ENCODE measurements around the gene AHI1.

The AHI1 gene

DNA sequence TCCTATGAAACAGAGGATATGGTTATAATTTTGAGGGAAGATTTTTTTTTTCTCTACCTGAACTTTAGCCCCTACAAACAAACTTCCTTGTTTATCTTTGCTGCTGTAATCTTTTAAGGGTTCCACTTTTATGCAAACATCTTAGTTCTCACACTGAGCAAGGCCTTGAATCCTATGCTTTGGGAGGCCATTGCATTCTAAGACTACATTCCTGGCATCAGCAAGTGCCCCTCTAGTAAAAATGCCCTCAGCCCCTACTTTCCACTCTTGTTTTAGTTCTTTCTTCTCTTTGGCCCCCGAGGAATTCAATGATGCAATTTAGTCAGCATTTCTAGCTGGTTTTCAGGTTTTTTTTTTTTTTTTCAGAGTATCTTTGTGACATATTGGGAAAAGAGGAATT, 8.1 kb upstream of the AHI1 start:
- Histone ChIP-seq H3K4me3 (ENCODE audit: low read depth, low read length) (no peak overlapping the region), H3K4me1 (ENCODE audit: control insufficient read depth, insufficient read depth, low read length, unreplicated experiment) (peaks cover 4% of the 10 kb centered on the region), H2AFZ (ENCODE audit: low read length, unreplicated experiment) (no peak overlapping the region), H3K36me3 (ENCODE audit: insufficient read depth, low read length) (no peaks in the 10 kb centered on the region), H3K27ac (ENCODE audit: low read depth, low read length) (no peak overlapping the region), H3K27me3 (ENCODE audit: insufficient read depth, low read length) (no peaks in the 10 kb centered on the region), H3K79me2 (ENCODE audit: control insufficient read depth, insufficient read depth, low read length, unreplicated experiment) (no peaks in the 10 kb centered on the region)

DNA sequence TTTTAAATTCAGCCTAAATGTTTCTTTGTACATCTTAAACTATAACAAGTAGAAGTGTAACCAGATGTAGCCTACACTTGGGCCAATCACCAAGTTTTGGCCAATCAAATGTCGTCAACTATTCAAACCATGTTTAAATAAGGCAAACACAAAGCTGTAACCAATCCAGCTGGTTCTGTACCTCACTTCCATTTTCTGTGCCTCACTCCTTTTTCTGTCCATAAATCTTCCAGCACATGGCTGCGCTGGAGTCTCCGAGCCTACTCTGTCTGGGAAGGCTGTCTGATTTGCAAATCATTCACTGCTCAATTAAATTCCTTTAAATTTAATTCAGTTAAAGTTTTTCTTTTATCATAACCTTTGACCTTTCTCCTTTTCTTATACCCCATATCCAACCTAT, 7.7 kb upstream of the AHI1 start:
- H3K27ac ChIP-seq (ENCODE audit: low read depth, low read length) = no peak overlapping the region
- no peaks in the 10 kb centered on the region for H3K27me3 ChIP-seq (ENCODE audit: insufficient read depth, low read length)
- H3K36me3 ChIP-seq (ENCODE audit: insufficient read depth, low read length) = no peaks in the 10 kb centered on the region
- H3K4me3 ChIP-seq (ENCODE audit: low read depth, low read length) = no peak overlapping the region
- no peak overlapping the region for H2AFZ ChIP-seq (ENCODE audit: low read length, unreplicated experiment)
- H3K4me1 ChIP-seq (ENCODE audit: control insufficient read depth, insufficient read depth, low read length, unreplicated experiment) = peaks cover 4% of the 10 kb centered on the region
- H3K79me2 ChIP-seq (ENCODE audit: control insufficient read depth, insufficient read depth, low read length, unreplicated experiment) = no peaks in the 10 kb centered on the region

DNA sequence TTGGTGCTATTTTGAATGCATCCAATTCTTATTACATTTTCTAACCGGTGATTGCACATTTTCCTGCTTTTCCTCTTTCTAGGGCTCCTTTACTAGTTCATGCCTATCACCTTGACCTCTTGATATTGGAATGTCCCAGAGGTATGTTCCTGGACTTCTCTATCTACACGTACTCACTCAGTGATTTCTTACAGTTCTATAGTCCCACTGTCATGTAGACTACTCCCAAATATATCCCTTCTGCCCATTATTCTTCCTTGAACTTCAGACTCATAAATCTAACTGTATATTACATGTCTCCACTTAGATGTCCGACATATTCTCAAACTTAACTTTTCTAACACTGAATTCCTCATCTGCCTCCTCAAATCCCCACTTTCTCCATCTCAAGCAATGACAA, 7.2 kb upstream of the AHI1 start:
- Histone ChIP-seq H3K4me3 (ENCODE audit: low read depth, low read length) (no peak overlapping the region), H3K27me3 (ENCODE audit: insufficient read depth, low read length) (no peaks in the 10 kb centered on the region), H2AFZ (ENCODE audit: low read length, unreplicated experiment) (no peak overlapping the region), H3K27ac (ENCODE audit: low read depth, low read length) (no peak overlapping the region), H3K4me1 (ENCODE audit: control insufficient read depth, insufficient read depth, low read length, unreplicated experiment) (peaks cover 4% of the 10 kb centered on the region), H3K36me3 (ENCODE audit: insufficient read depth, low read length) (no peaks in the 10 kb centered on the region), H3K79me2 (ENCODE audit: control insufficient read depth, insufficient read depth, low read length, unreplicated experiment) (no peaks in the 10 kb centered on the region)

DNA sequence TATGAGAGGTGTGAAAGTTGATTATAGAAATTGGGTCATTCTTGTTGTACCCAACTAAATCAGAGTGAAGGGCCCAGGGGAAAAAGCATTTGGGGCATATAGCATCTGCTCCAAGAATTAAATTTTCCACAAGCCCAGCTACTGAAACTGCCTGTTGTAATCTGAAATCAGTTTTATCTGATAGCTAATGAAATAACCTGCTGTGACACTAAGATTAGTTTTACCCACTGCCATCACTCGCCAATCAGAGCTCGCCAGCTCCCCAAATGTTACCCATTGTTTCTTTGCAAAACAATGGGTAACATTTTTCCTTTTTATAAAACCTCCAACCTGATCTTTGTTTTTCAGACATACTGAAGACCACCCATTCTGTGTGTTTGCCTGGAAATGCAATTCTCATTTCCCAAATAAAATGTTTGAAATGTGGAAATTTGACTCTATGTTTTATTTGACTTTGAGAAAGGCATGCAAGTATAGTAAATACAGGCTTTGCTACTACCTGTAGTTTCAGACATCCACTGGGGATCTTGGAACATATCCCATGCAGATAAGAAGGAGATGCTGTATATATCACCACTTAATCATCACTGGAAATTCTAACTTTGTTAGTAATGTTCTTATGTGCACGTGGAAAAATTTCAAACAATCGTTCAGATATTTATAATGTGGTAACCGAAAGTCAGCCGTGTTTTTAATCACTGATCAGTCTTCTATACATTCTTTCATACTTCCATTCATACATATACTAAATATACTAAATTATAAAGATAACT, 6.3 kb upstream of the AHI1 start:
- Histone ChIP-seq H3K79me2 (ENCODE audit: control insufficient read depth, insufficient read depth, low read length, unreplicated experiment) (no peaks in the 10 kb centered on the region), H3K36me3 (ENCODE audit: insufficient read depth, low read length) (no peaks in the 10 kb centered on the region), H3K27me3 (ENCODE audit: insufficient read depth, low read length) (no peaks in the 10 kb centered on the region), H2AFZ (ENCODE audit: low read length, unreplicated experiment) (peak overlapping the region; percentile 6), H3K4me1 (ENCODE audit: control insufficient read depth, insufficient read depth, low read length, unreplicated experiment) (peaks cover 8% of the 10 kb centered on the region), H3K27ac (ENCODE audit: low read depth, low read length) (no peak overlapping the region), H3K4me3 (ENCODE audit: low read depth, low read length) (no peak overlapping the region)

DNA sequence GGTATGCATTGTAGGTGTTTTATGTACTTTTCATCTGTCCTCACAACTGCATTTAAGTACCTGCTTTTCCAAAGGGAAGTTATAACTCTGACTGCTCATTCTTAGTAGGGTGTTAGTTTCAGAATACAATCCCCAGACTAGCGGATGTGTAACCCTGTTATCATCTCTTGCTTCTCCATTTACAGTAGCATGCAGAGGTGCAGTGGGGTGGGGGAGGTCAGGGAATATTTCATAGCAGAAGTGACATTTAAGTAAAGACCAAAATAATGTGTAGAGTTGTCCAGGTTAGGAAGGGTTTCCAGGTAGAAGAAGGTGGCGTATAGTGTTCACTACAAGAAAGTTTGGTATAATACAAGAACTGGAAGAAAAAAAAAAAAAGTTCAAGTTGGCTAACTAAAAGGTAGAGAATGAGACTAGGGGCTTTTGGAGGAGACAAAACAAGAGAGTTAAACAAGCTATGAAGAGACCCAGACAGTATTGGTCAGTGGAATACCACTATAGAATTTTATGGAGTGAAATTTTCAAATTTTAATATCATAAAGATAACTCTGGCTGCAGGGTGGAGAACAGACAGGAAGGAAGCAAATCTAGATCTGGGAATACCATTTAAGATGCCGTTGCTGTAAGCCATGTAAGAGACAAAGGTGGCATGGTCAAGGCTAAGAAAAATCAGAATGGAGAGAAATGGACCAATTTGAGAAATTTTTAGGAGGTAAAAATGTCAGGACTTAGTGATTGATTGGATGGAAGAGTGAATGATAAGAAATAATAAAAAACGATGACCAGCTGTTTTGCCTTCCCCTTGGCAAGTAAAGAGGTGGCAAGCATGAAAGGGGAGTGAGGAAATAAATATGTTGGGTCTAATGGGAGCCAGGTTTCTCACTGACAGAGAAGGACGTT, 2.2 kb upstream of the AHI1 start:
- Histone ChIP-seq H2AFZ (ENCODE audit: low read length, unreplicated experiment) (no peak overlapping the region), H3K79me2 (ENCODE audit: control insufficient read depth, insufficient read depth, low read length, unreplicated experiment) (peaks cover 26% of the 10 kb centered on the region), H3K27ac (ENCODE audit: low read depth, low read length) (no peak overlapping the region), H3K4me3 (ENCODE audit: low read depth, low read length) (no peak overlapping the region), H3K36me3 (ENCODE audit: insufficient read depth, low read length) (peaks cover 4% of the 10 kb centered on the region; the same call in 1 of the 2 replicates), H3K4me1 (ENCODE audit: control insufficient read depth, insufficient read depth, low read length, unreplicated experiment) (peaks cover 16% of the 10 kb centered on the region), H3K27me3 (ENCODE audit: insufficient read depth, low read length) (no peaks in the 10 kb centered on the region)

DNA sequence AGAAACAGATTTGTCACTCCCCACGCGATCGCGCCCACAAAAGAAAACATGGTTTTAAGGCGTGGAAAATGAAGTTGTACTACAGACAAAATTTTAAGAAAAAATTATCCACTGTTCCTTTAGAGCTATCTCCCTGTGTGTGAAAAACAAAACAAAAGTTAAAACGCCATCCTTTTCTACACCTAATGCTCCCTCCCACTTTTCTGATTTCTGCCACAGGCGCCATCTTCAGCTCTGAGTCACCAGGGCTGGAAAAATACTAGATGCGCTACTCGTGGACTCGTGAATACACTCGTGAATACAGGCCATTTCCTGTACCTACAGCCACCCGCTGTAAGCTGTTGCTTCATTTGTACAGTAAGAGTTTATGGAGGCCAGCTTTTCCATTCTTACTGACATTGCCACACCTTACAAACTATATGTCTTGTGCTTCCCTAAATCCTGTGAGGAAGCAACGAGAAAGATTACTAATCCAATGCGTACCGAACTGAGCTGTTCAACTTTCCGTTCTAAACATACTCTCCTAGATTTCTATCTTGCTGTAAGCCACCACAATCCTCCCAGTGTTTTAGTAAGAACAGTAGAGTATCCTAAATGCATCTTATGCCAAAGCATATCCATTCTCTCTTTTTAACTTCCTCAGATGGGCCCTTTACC, 773 bp upstream of the AHI1 start:
- Histone ChIP-seq H2AFZ (ENCODE audit: low read length, unreplicated experiment) (peak overlapping the region; percentile 37), H3K27me3 (ENCODE audit: insufficient read depth, low read length) (no peaks in the 10 kb centered on the region), H3K27ac (ENCODE audit: low read depth, low read length) (peak overlapping the region; percentile 95), H3K79me2 (ENCODE audit: control insufficient read depth, insufficient read depth, low read length, unreplicated experiment) (peaks cover 31% of the 10 kb centered on the region), H3K4me3 (ENCODE audit: low read depth, low read length) (peak overlapping the region; percentile 76), H3K4me1 (ENCODE audit: control insufficient read depth, insufficient read depth, low read length, unreplicated experiment) (peaks cover 19% of the 10 kb centered on the region), H3K36me3 (ENCODE audit: insufficient read depth, low read length) (peaks cover 4% of the 10 kb centered on the region; the same call in 1 of the 2 replicates)

DNA sequence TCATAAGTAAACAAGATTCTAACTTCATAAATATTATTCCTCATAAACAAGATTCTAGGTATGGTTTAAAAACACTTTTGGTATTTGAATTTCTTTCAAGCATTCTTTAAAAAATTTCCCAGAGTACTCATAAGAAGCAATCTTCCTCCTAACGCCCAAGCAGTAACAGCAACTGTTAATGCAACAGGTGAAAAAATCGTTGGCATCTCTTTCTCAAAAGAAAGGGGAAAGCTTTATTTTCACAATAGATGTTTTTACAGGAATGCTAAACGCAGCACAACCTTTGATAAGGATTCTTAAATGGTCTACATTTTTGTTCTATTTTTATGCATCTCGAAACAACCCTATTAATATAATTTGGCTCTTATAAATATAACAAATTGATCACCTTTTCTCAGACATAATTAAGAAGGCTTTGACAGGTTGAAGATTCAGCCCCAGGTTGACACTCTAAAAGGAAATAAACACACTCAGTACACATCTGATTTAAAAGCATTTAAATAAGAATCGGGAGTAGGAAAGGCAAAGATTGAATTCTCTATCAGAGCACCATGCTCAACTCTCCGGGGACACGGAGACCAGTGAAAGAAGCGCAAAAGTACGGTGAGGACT, 634 bp downstream of the AHI1 start:
- Histone ChIP-seq H3K4me1 (ENCODE audit: control insufficient read depth, insufficient read depth, low read length, unreplicated experiment) (peaks cover 19% of the 10 kb centered on the region), H3K27ac (ENCODE audit: low read depth, low read length) (peak overlapping the region; percentile 95), H3K4me3 (ENCODE audit: low read depth, low read length) (peak overlapping the region; percentile 76), H3K79me2 (ENCODE audit: control insufficient read depth, insufficient read depth, low read length, unreplicated experiment) (peaks cover 31% of the 10 kb centered on the region), H3K36me3 (ENCODE audit: insufficient read depth, low read length) (peaks cover 7% of the 10 kb centered on the region; the same call in 1 of the 2 replicates), H3K27me3 (ENCODE audit: insufficient read depth, low read length) (no peaks in the 10 kb centered on the region), H2AFZ (ENCODE audit: low read length, unreplicated experiment) (peak overlapping the region; percentile 25)

DNA sequence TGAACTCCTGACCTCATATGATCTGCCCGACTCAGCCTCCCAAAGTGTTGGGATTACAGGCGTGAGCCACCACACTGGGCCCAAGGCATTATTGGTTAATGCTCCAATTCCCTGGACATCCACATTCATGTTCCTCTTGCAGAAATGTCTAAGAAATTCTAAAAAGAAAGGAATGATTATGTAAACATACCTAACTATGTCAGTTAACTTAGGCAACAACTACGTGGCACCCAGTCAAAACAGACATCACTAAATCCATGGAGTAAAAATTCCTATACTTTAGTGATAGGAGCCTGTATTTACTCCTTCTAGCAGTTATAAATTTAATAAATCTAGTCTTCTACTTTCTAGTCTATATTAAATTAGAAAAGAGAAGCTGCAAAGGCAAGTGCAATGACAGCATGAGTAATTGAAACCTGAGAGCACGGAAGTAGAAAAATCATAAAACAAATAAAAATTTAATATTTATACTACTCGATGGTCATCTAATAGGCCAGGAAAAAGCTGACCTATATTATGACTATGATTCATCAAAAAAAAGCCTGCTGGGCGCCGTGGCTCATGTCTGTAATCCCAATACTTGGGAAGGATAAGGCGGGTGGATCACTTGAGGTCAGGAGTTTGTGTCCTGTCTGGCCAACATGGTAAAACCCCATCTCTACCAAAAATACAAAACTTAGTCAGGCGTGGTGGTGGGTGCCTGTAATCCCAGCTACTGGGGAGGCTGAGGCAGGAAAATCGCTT, 4.2 kb downstream of the AHI1 start:
- Histone ChIP-seq H2AFZ (ENCODE audit: low read length, unreplicated experiment) (no peak overlapping the region), H3K4me1 (ENCODE audit: control insufficient read depth, insufficient read depth, low read length, unreplicated experiment) (peaks cover 22% of the 10 kb centered on the region), H3K4me3 (ENCODE audit: low read depth, low read length) (no peak overlapping the region), H3K36me3 (ENCODE audit: insufficient read depth, low read length) (peaks cover 26% of the 10 kb centered on the region), H3K27ac (ENCODE audit: low read depth, low read length) (peak overlapping the region; percentile 71), H3K79me2 (ENCODE audit: control insufficient read depth, insufficient read depth, low read length, unreplicated experiment) (peaks cover 35% of the 10 kb centered on the region), H3K27me3 (ENCODE audit: insufficient read depth, low read length) (no peaks in the 10 kb centered on the region)

DNA sequence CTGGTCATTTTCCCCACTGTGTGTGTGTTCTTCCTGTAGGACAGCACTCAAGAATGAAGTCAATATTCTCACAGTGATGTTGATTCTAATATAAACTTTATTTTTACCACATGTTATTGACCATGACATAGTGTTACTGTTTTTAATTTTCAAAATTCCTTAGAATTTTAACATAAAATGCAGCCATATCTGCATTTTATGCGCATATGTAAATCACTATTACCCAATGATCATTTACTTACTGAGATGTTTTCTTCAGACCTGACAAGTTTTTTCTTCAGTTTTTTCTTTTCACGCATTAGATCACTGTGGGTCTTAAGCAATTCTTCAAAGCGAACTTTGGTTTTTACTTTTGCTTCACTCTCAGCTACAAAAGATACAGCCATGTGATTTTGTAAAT, 7.2 kb downstream of the AHI1 start:
- Histone ChIP-seq H3K27me3 (ENCODE audit: insufficient read depth, low read length) (no peaks in the 10 kb centered on the region), H3K27ac (ENCODE audit: low read depth, low read length) (no peak overlapping the region)

DNA sequence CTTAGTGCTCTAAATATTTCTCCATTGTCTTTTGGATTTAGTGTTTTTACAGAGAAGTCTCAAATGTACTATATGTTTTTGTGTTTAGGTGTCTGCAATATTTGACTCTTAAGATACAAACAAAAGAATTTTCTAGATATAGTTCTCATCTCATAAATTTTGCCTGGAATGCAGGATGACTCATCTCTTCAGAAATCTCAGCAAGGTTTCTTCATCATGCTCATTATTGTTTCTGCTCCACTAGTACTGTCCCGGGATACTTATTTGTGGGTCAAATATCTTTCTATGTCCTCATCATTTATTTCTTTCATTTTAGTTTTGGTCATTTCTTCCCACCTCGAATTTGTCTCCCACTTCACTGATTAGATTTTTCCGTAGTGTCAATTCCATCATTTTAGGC, 9.5 kb downstream of the AHI1 start:
- Histone ChIP-seq H3K4me3 (ENCODE audit: low read depth, low read length) (peak overlapping the region; percentile 49), H3K36me3 (ENCODE audit: insufficient read depth, low read length) (peaks cover 51% of the 10 kb centered on the region), H3K27ac (ENCODE audit: low read depth, low read length) (peak overlapping the region; percentile 73), H3K79me2 (ENCODE audit: control insufficient read depth, insufficient read depth, low read length, unreplicated experiment) (peaks cover 4% of the 10 kb centered on the region), H3K4me1 (ENCODE audit: control insufficient read depth, insufficient read depth, low read length, unreplicated experiment) (peaks cover 21% of the 10 kb centered on the region), H2AFZ (ENCODE audit: low read length, unreplicated experiment) (no peak overlapping the region), H3K27me3 (ENCODE audit: insufficient read depth, low read length) (no peaks in the 10 kb centered on the region)

More for the DNA sequence above, 7.2 kb downstream of the AHI1 start:
- Histone ChIP-seq H3K36me3 (ENCODE audit: insufficient read depth, low read length) (peaks cover 31% of the 10 kb centered on the region), H3K79me2 (ENCODE audit: control insufficient read depth, insufficient read depth, low read length, unreplicated experiment) (peaks cover 16% of the 10 kb centered on the region), H3K4me3 (ENCODE audit: low read depth, low read length) (no peak overlapping the region), H3K4me1 (ENCODE audit: control insufficient read depth, insufficient read depth, low read length, unreplicated experiment) (peaks cover 28% of the 10 kb centered on the region), H2AFZ (ENCODE audit: low read length, unreplicated experiment) (no peak overlapping the region)
